AG04449 (cell line): Measurements from ENCODE around the gene ACTN2.

Experiments
- CTCF ChIA-PET: fragments of 350-600 bp; formaldehyde crosslinking; extraction: SDS; loops from one replicate; lab custom pipeline; 2021; ENCODE audit warnings: antibody characterized with exemption; lab: Yijun Ruan, JAX
- POLR2A ChIA-PET: fragments of 400-600, 350-600 bp; formaldehyde crosslinking; extraction: SDS; loops from one replicate; lab custom pipeline; 2020; ENCODE audit warnings: antibody characterized with exemption, inconsistent platforms; lab: Yijun Ruan, JAX
- DNase-seq: peaks from one replicate; pipeline ENCODE4 v3.0.0-alpha.2; 2010; ENCODE audit warnings: low read depth, low spot score
- H3K4me3 ChIP-seq: 2 replicates; pipeline ENCODE4 v1.5.1; 2011; ENCODE audit warnings: low read depth, mild to moderate bottlenecking, control low read depth, low read length
- CTCF ChIP-seq: IDR thresholded peaks from one replicate; pipeline ENCODE4 v1.5.1; 2011; ENCODE audit warnings: mild to moderate bottlenecking, moderate library complexity, low read length, control low read depth, inconsistent platforms; ENCODE audit not compliant: insufficient read depth; ENCODE audit errors: missing control alignments

ACTN2 gene

GRCh38 chr1:236673289-236673919 is 12.9 kb upstream of the ACTN2 start:
- CTCF ChIA-PET = no interaction called here
- DNase-seq = no peak
- H3K4me3 ChIP-seq = no peak overlapping the region
- POLR2A ChIA-PET = no interaction called here
- TF ChIP-seq CTCF = no peak

- POLR2A ChIA-PET = no interaction called here
- DNase-seq = no peak
- CTCF ChIA-PET = interaction anchor here (1.4 kb wide), 1 partner anchor 82 kb away, joined by 4 read pairs; no protein-coding TSS in a partner anchor
- H3K4me3 ChIP-seq = no peak overlapping the region
- no peak for TF ChIP-seq CTCF
Measured at GRCh38 chr1:236677641-236678235, 8.6 kb upstream of the ACTN2 start.

GRCh38 chr1:236681219-236681618 is 5.1 kb upstream of the ACTN2 start:
- no peak for DNase-seq
- CTCF ChIA-PET = no interaction called here
- no peak overlapping the region for H3K4me3 ChIP-seq
- TF ChIP-seq CTCF = no peak
- POLR2A ChIA-PET = no interaction called here

- no peak for TF ChIP-seq CTCF
- H3K4me3 ChIP-seq = no peak overlapping the region
- POLR2A ChIA-PET = no interaction called here
- CTCF ChIA-PET = no interaction called here
- no peak for DNase-seq
Measured at GRCh38 chr1:236685205-236685916, 938 bp upstream of the ACTN2 start.

- no peak for DNase-seq
- no peak for TF ChIP-seq CTCF
- ChIA-PET CTCF (no interaction called here), POLR2A (no interaction called here)
- H3K4me3 ChIP-seq = peak overlapping the region; percentile 39; the same call in 1 of the 2 replicates
Measured at GRCh38 chr1:236686815-236687160, 489 bp downstream of the ACTN2 start.

- no peak for TF ChIP-seq CTCF
- DNase-seq = no peak
- ChIA-PET POLR2A (no interaction called here), CTCF (no interaction called here)
- no peak overlapping the region for H3K4me3 ChIP-seq
Measured at GRCh38 chr1:236687273-236687672, 974 bp downstream of the ACTN2 start.
